ENCODE measurements around the gene RPS26. TPM values are rescaled to one million over a fixed set of nuclear protein-coding genes. Genes with fewer than 3 reads are reported as not detected.
A peak's percentile ranks its signal among the peaks of the same experiment; 100 is the strongest.

The RPS26 gene
- total and polyA plus RNA-seq, 2 of the 13 experiments (the other 11 are each of a cell fraction or from before 2014, with no cell fraction given), result 150 to 421 TPM

DNA sequence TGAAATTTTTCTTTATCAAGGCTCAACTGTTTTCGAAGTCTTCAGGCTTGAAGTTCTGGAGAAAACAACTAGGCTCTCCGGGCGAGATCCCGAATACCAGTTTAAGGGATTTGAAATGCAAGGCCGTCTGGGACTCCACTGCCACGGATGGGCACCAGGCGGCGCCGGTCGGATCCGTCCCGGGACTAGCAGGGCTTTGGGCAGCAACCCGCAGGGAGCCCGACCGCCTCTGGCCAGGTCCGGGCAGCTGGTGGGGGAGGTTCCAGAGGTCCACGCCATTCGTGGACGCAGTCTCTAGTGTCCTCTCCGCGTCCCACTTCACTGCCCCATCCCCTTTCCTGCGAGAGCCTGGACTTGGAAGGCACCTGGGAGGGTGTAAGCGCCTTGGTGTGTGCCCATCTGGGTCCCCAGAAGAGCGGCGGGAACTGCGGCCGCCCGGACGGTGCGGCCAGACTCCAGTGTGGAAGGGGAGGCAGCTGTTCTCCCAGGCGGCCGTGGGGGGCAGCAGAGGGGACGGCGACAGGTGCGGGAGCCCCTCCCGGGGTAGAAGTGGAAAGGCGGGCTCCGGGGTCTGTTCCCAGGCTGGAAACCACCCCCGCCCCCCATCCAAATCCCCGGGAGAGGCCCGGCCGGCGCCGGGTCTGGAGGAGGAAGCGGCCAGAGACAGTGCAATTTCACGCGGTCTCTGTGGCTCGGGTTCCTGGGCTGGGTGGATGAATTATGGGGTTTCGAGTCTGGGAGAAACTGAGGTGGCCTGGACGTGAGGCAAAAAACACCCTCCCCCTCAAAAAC, 37.4 kb downstream of the RPS26 start (continued):
- TF ChIP-seq GLI4 (CRISPR knock-in tag; IDR thresholded peaks at IDR 0.05; ENCODE audit: borderline replicate concordance) (no peak), ZZZ3 (CRISPR knock-in tag; IDR thresholded peaks at IDR 0.05; ENCODE audit: borderline replicate concordance) (no peak), ZNF10 (CRISPR knock-in tag; IDR thresholded peaks at IDR 0.05; ENCODE audit: borderline replicate concordance, low read depth) (no peak), MED8 (CRISPR knock-in tag; IDR thresholded peaks at IDR 0.05; ENCODE audit: insufficient replicate concordance) (no peak), ZNF713 (CRISPR knock-in tag; IDR thresholded peaks at IDR 0.05) (no peak), TOE1 (CRISPR knock-in tag; IDR thresholded peaks at IDR 0.05) (no peak), PTBP1 (IDR thresholded peaks at IDR 0.05; ENCODE audit: low read depth, low read length, poor library complexity, severe bottlenecking) (peak; percentile 58), RCOR2 (CRISPR knock-in tag; IDR thresholded peaks at IDR 0.05) (no peak), ZNF383 (CRISPR knock-in tag; IDR thresholded peaks at IDR 0.05; ENCODE audit: borderline replicate concordance) (no peak), GPBP1L1 (CRISPR knock-in tag; IDR thresholded peaks at IDR 0.05) (no peak), RBFOX2 (IDR thresholded peaks at IDR 0.05; ENCODE audit: low read depth, low read length) (peak; percentile 76), CBFB (CRISPR knock-in tag; IDR thresholded peaks at IDR 0.05) (peak; percentile 53), HMG20A (CRISPR knock-in tag; IDR thresholded peaks at IDR 0.05; ENCODE audit: borderline replicate concordance) (no peak), KLF16 (CRISPR knock-in tag; IDR thresholded peaks at IDR 0.05) (peak in 1 of 2 experiments; percentile 53; a peak in 2 of 4 replicates), HES4 (CRISPR knock-in tag; IDR thresholded peaks at IDR 0.05; ENCODE audit: borderline replicate concordance) (no peak), ZNF883 (CRISPR knock-in tag; IDR thresholded peaks at IDR 0.05; ENCODE audit: not compliant biosample characterization) (peak; percentile 60), ATRX (CRISPR knock-in tag; IDR thresholded peaks at IDR 0.05; ENCODE audit: borderline replicate concordance) (no peak), SMAD3 (CRISPR knock-in tag; IDR thresholded peaks at IDR 0.05) (peak; percentile 74; the same call in 1 of the 2 replicates), CBX2 (IDR thresholded peaks at IDR 0.05; ENCODE audit: low read depth, low read length) (no peak), CBX2 (CRISPR knock-in tag; IDR thresholded peaks at IDR 0.05; ENCODE audit: low read depth) (no peak), TCF12 (IDR thresholded peaks at IDR 0.05) (no peak), TCF12 (CRISPR knock-in tag; IDR thresholded peaks at IDR 0.05) (no peak)
- TF ChIP-seq, protein P1, sequence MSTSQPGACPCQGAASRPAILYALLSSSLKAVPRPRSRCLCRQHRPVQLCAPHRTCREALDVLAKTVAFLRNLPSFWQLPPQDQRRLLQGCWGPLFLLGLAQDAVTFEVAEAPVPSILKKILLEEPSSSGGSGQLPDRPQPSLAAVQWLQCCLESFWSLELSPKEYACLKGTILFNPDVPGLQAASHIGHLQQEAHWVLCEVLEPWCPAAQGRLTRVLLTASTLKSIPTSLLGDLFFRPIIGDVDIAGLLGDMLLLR (CRISPR knock-in tag; IDR thresholded peaks at IDR 0.05), result no peak
- TF ChIP-seq, protein P2, sequence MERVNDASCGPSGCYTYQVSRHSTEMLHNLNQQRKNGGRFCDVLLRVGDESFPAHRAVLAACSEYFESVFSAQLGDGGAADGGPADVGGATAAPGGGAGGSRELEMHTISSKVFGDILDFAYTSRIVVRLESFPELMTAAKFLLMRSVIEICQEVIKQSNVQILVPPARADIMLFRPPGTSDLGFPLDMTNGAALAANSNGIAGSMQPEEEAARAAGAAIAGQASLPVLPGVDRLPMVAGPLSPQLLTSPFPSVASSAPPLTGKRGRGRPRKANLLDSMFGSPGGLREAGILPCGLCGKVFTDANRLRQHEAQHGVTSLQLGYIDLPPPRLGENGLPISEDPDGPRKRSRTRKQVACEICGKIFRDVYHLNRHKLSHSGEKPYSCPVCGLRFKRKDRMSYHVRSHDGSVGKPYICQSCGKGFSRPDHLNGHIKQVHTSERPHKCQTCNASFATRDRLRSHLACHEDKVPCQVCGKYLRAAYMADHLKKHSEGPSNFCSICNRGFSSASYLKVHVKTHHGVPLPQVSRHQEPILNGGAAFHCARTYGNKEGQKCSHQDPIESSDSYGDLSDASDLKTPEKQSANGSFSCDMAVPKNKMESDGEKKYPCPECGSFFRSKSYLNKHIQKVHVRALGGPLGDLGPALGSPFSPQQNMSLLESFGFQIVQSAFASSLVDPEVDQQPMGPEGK (CRISPR knock-in tag; IDR thresholded peaks at IDR 0.05), result peak; percentile 90
- TF ChIP-seq, protein P3, sequence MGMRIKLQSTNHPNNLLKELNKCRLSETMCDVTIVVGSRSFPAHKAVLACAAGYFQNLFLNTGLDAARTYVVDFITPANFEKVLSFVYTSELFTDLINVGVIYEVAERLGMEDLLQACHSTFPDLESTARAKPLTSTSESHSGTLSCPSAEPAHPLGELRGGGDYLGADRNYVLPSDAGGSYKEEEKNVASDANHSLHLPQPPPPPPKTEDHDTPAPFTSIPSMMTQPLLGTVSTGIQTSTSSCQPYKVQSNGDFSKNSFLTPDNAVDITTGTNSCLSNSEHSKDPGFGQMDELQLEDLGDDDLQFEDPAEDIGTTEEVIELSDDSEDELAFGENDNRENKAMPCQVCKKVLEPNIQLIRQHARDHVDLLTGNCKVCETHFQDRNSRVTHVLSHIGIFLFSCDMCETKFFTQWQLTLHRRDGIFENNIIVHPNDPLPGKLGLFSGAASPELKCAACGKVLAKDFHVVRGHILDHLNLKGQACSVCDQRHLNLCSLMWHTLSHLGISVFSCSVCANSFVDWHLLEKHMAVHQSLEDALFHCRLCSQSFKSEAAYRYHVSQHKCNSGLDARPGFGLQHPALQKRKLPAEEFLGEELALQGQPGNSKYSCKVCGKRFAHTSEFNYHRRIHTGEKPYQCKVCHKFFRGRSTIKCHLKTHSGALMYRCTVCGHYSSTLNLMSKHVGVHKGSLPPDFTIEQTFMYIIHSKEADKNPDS (CRISPR knock-in tag; IDR thresholded peaks at IDR 0.05), result no peak
